Measurements from ENCODE around the gene ELL. TPM values are rescaled to one million over a fixed set of nuclear protein-coding genes. Genes with fewer than 3 reads are reported as not detected.
"Not testable (repeated sequence)": the region's sequence is repeated elsewhere in the genome, so short reads cannot be mapped to it uniquely, and the experiment has no call there.

Gene ELL
- polyA plus RNA-seq, 1 donor from 2014 or later = 19.7 TPM

GRCh38 chr19:18540200-18540599 lies 18.3 kb upstream of the ELL start:
- peaks cover 6 to 14% (median 11%) of the 10 kb centered on the region in 3 donors for H3K4me1 Mint-ChIP-seq
- H3K36me3 Mint-ChIP-seq, H3K9me3 Mint-ChIP-seq, H3K27me3 Mint-ChIP-seq, H3K4me3 Mint-ChIP-seq, H3K27ac Mint-ChIP-seq: not testable (repeated sequence)

- Mint-ChIP-seq H3K4me3 (peak overlapping the region in 1 of 4 donors; percentile 16), H3K36me3 (peaks cover under 1% of the 10 kb centered on the region), H3K27me3 (no peaks in the 10 kb centered on the region), H3K4me1 (peaks cover 6 to 14% (median 11%) of the 10 kb centered on the region in 3 donors), H3K27ac (no peak overlapping the region), H3K9me3 (no peaks in the 10 kb centered on the region)
Observed at GRCh38 chr19:18539372-18539771, 17.5 kb upstream of the ELL start.

- no peaks in the 10 kb centered on the region for H3K27me3 Mint-ChIP-seq
- no peak overlapping the region for H3K27ac Mint-ChIP-seq
- no peaks in the 10 kb centered on the region for H3K9me3 Mint-ChIP-seq
- H3K4me3 Mint-ChIP-seq = peak overlapping the region in 1 of 4 donors; percentile 45
- H3K36me3 Mint-ChIP-seq = peaks cover 2% of the 10 kb centered on the region
- H3K4me1 Mint-ChIP-seq = peaks cover 0 to 7% (median 7%) of the 10 kb centered on the region in 3 donors
Observed at GRCh38 chr19:18538115-18538514, 16.2 kb upstream of the ELL start.

- H3K36me3 Mint-ChIP-seq = peaks cover 3% of the 10 kb centered on the region
- no peaks in the 10 kb centered on the region for H3K9me3 Mint-ChIP-seq
- H3K27me3 Mint-ChIP-seq = no peaks in the 10 kb centered on the region
- no peak overlapping the region for H3K27ac Mint-ChIP-seq
- H3K4me3 Mint-ChIP-seq = peak overlapping the region in 1 of 4 donors; percentile 45
- H3K4me1 Mint-ChIP-seq = peaks cover 0 to 5% (median 4%) of the 10 kb centered on the region in 3 donors
Observed at GRCh38 chr19:18537431-18537830, 15.6 kb upstream of the ELL start.

- Mint-ChIP-seq H3K4me3 (peak overlapping the region in 1 of 4 donors; percentile 45), H3K4me1 (peaks cover 0 to 1% (median 0%) of the 10 kb centered on the region in 3 donors), H3K27ac (no peak overlapping the region), H3K27me3 (no peaks in the 10 kb centered on the region), H3K9me3 (no peaks in the 10 kb centered on the region), H3K36me3 (peaks cover 5% of the 10 kb centered on the region)
Observed at GRCh38 chr19:18536475-18536874, 14.6 kb upstream of the ELL start.

GRCh38 chr19:18533058-18533457 lies 11.2 kb upstream of the ELL start:
- Mint-ChIP-seq H3K9me3 (no peaks in the 10 kb centered on the region), H3K27ac (no peak overlapping the region), H3K36me3 (peaks cover 5% of the 10 kb centered on the region), H3K27me3 (no peaks in the 10 kb centered on the region), H3K4me3 (no peak overlapping the region), H3K4me1 (peaks cover 0 to 1% (median 0%) of the 10 kb centered on the region in 3 donors)

GRCh38 chr19:18532168-18532890 lies 10.5 kb upstream of the ELL start:
- Mint-ChIP-seq H3K36me3 (peaks cover 5% of the 10 kb centered on the region), H3K4me3 (no peak overlapping the region), H3K27me3 (no peaks in the 10 kb centered on the region), H3K27ac (peak overlapping the region in 1 of 3 donors; percentile 87), H3K4me1 (peaks cover 0 to 1% (median 0%) of the 10 kb centered on the region in 3 donors), H3K9me3 (no peaks in the 10 kb centered on the region)

- Mint-ChIP-seq H3K4me1 (peaks cover 0 to 1% (median 0%) of the 10 kb centered on the region in 3 donors), H3K4me3 (no peak overlapping the region), H3K27ac (no peak overlapping the region), H3K27me3 (no peaks in the 10 kb centered on the region), H3K36me3 (peaks cover 5% of the 10 kb centered on the region), H3K9me3 (no peaks in the 10 kb centered on the region)
Observed at GRCh38 chr19:18531485-18531884, 9.6 kb upstream of the ELL start.

- Mint-ChIP-seq H3K4me3 (no peak overlapping the region), H3K27ac (no peak overlapping the region), H3K4me1 (no peaks in the 10 kb centered on the region), H3K27me3 (no peaks in the 10 kb centered on the region), H3K9me3 (no peaks in the 10 kb centered on the region), H3K36me3 (peaks cover 5% of the 10 kb centered on the region)
Observed at GRCh38 chr19:18529782-18530181, 7.9 kb upstream of the ELL start.

GRCh38 chr19:18526316-18526715 lies 4.4 kb upstream of the ELL start:
- Mint-ChIP-seq H3K4me1 (peaks cover 0 to 3% (median 0%) of the 10 kb centered on the region in 3 donors), H3K27ac (peak overlapping the region in 1 of 3 donors; percentile 65), H3K4me3 (no peak overlapping the region), H3K27me3 (no peaks in the 10 kb centered on the region), H3K36me3 (no peaks in the 10 kb centered on the region), H3K9me3 (no peaks in the 10 kb centered on the region)

GRCh38 chr19:18523841-18524240 lies 2.0 kb upstream of the ELL start:
- Mint-ChIP-seq H3K27ac (peak overlapping the region in 1 of 3 donors; percentile 69), H3K36me3 (no peaks in the 10 kb centered on the region), H3K4me1 (peaks cover 0 to 14% (median 7%) of the 10 kb centered on the region in 3 donors), H3K27me3 (no peaks in the 10 kb centered on the region), H3K4me3 (no peak overlapping the region), H3K9me3 (no peaks in the 10 kb centered on the region)

- H3K36me3 Mint-ChIP-seq, H3K9me3 Mint-ChIP-seq, H3K27me3 Mint-ChIP-seq: not testable (repeated sequence)
- H3K4me1 Mint-ChIP-seq = peaks cover 0 to 15% (median 8%) of the 10 kb centered on the region in 3 donors
- peak overlapping the region in 2 of 3 donors; percentile 88 to 98 for H3K27ac Mint-ChIP-seq
- peak overlapping the region in 2 of 4 donors; percentile 17 to 34 for H3K4me3 Mint-ChIP-seq
Observed at GRCh38 chr19:18522862-18523440, 1.1 kb upstream of the ELL start.

GRCh38 chr19:18522124-18522861 lies 423 bp upstream of the ELL start:
- H3K4me1 Mint-ChIP-seq = peaks cover 0 to 16% (median 9%) of the 10 kb centered on the region in 3 donors
- H3K4me3 Mint-ChIP-seq = peak overlapping the region; percentile 90 to 96 (median 92)
- H3K36me3 Mint-ChIP-seq = no peaks in the 10 kb centered on the region
- no peaks in the 10 kb centered on the region for H3K9me3 Mint-ChIP-seq
- H3K27me3 Mint-ChIP-seq = no peaks in the 10 kb centered on the region
- H3K27ac Mint-ChIP-seq = peak overlapping the region; percentile 88 to 98 (median 88)

- Mint-ChIP-seq H3K4me1 (peaks cover 0 to 21% (median 15%) of the 10 kb centered on the region in 3 donors), H3K36me3 (no peaks in the 10 kb centered on the region), H3K27ac (peak overlapping the region; percentile 88 to 99 (median 93)), H3K27me3 (no peaks in the 10 kb centered on the region), H3K9me3 (no peaks in the 10 kb centered on the region), H3K4me3 (peak overlapping the region; percentile 90 to 96 (median 92))
Observed at GRCh38 chr19:18520848-18521691, 800 bp downstream of the ELL start.
